Measurements from ENCODE around the gene FGF14. TPM values are rescaled to one million over a fixed set of nuclear protein-coding genes. Genes with fewer than 3 reads are reported as not detected.

The FGF14 gene
- total and polyA plus RNA-seq, 4 experiments from 2014 or later: 0.33 to 0.55 (median 0.35) TPM; not detected in 1

DNA sequence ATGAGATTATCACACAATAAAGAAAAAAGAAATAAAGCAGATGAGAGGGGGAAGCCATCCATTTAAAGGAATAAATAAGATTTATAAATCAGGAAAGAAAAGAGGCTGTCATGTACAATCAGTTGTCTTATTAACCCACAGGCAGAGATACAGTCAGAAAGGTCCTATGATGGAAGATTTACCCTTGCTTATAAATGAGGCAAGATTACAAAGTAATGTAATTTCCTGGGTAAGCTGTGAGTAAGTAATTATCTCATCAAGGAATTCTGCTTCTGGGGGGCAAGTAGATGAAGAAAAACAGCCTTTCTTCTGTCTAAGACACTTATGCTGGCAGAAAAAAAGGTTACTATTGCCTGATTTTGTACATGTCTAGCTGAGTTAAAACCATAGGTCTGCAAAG lies 146.4 kb downstream of the FGF14 start:
- no peak overlapping the region for H3K27ac Mint-ChIP-seq
- Histone ChIP-seq H3K4me1 (ENCODE audit: insufficient read depth, low read length) (no peaks in the 10 kb centered on the region), H3K4me3 (ENCODE audit: low read length in 2 of 2) (no peak overlapping the region), H3K9me3 (ENCODE audit: control insufficient read depth in 1 of 2, low read length in 2 of 2) (no peaks in the 10 kb centered on the region), H3K27me3 (ENCODE audit: insufficient read depth, low read length) (no peaks in the 10 kb centered on the region), H3K36me3 (ENCODE audit: insufficient read depth, low read length) (no peaks in the 10 kb centered on the region), H3K27ac (ENCODE audit: low read depth, low read length) (no peak overlapping the region)
- no peaks in the 10 kb centered on the region for H3K4me1 Mint-ChIP-seq
- H3K9me3 Mint-ChIP-seq: peaks cover 0 to 9% (median under 1%) of the 10 kb centered on the region in 8 donors
- no peaks in the 10 kb centered on the region for H3K27me3 Mint-ChIP-seq
- no peak for DNase-seq
- H3K36me3 Mint-ChIP-seq: no peaks in the 10 kb centered on the region
- intact Hi-C loops (cut with micrococcal nuclease): no loop called here
- no peak overlapping the region for H3K4me3 Mint-ChIP-seq
- POLR2A ChIA-PET (ENCODE audit: partially characterized antibody): no interaction called here
- CTCF ChIA-PET (ENCODE audit: partially characterized antibody): no interaction called here

DNA sequence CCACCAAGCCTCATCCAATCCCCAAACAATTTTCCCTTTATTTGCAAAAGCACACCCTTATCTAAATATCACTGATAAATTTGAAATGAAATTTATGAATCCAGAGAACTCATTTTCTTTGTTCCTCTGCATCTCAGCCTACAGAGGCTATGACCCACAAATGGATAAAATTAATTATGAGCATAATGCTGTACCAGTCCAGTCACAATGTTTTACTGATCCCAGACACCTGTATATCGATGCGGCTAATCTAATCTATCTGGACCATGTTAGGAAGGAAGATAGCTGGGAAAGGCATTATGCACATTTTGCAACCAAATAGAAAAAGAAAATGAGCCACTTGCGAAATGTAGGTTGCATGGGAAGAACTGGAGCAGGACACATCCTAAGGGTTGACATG lies 150.0 kb downstream of the FGF14 start:
- Mint-ChIP-seq H3K4me3 (no peak overlapping the region), H3K36me3 (no peaks in the 10 kb centered on the region), H3K27ac (peak overlapping the region in 1 of 7 donors; percentile 37), H3K9me3 (peaks cover 0 to 6% (median 0%) of the 10 kb centered on the region in 8 donors), H3K4me1 (no peaks in the 10 kb centered on the region), H3K27me3 (no peaks in the 10 kb centered on the region)
- ChIA-PET CTCF (ENCODE audit: partially characterized antibody) (no interaction called here), POLR2A (ENCODE audit: partially characterized antibody) (no interaction called here)
- no peaks in the 10 kb centered on the region for H3K4me1 ChIP-seq (ENCODE audit: insufficient read depth, low read length)
- H3K9me3 ChIP-seq (ENCODE audit: control insufficient read depth in 1 of 2, low read length in 2 of 2): no peaks in the 10 kb centered on the region
- H3K4me3 ChIP-seq (ENCODE audit: low read length in 2 of 2): no peak overlapping the region
- H3K27ac ChIP-seq (ENCODE audit: low read depth, low read length): no peak overlapping the region
- intact Hi-C loops (cut with micrococcal nuclease): no loop called here
- no peaks in the 10 kb centered on the region for H3K36me3 ChIP-seq (ENCODE audit: insufficient read depth, low read length)
- no peak for DNase-seq
- no peaks in the 10 kb centered on the region for H3K27me3 ChIP-seq (ENCODE audit: insufficient read depth, low read length)

DNA sequence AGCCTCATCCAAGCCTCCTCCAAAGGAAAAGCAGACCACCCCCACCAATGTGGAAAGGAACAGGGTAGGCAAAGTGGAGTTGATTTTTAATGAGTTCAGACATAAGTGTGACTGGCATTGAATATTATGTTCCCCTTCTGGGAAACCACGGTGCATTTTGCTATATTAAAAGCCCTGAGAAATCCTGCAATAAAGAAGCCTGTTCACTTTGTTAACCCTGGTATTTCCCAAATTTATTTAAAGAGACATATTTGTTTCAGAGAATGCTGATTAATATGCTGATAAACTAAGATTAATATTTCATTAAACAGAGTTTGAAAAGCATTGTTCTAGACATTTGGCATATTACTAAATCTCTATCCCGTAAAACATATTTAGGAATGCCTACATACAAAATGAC lies 151.4 kb downstream of the FGF14 start:
- H3K27me3 ChIP-seq (ENCODE audit: insufficient read depth, low read length): no peaks in the 10 kb centered on the region
- no peak overlapping the region for H3K27ac ChIP-seq (ENCODE audit: low read depth, low read length)
- H3K4me1 ChIP-seq (ENCODE audit: insufficient read depth, low read length): no peaks in the 10 kb centered on the region
- Mint-ChIP-seq H3K4me1 (no peaks in the 10 kb centered on the region), H3K27ac (no peak overlapping the region), H3K36me3 (no peaks in the 10 kb centered on the region), H3K9me3 (peaks cover 0 to 6% (median 0%) of the 10 kb centered on the region in 8 donors), H3K4me3 (no peak overlapping the region), H3K27me3 (no peaks in the 10 kb centered on the region)
- ChIA-PET CTCF (ENCODE audit: partially characterized antibody) (no interaction called here), POLR2A (ENCODE audit: partially characterized antibody) (no interaction called here)
- intact Hi-C loops (cut with micrococcal nuclease): no loop called here
- H3K36me3 ChIP-seq (ENCODE audit: insufficient read depth, low read length): no peaks in the 10 kb centered on the region
- no peaks in the 10 kb centered on the region for H3K9me3 ChIP-seq (ENCODE audit: control insufficient read depth in 1 of 2, low read length in 2 of 2)
- DNase-seq: no peak
- no peak overlapping the region for H3K4me3 ChIP-seq (ENCODE audit: low read length in 2 of 2)

DNA sequence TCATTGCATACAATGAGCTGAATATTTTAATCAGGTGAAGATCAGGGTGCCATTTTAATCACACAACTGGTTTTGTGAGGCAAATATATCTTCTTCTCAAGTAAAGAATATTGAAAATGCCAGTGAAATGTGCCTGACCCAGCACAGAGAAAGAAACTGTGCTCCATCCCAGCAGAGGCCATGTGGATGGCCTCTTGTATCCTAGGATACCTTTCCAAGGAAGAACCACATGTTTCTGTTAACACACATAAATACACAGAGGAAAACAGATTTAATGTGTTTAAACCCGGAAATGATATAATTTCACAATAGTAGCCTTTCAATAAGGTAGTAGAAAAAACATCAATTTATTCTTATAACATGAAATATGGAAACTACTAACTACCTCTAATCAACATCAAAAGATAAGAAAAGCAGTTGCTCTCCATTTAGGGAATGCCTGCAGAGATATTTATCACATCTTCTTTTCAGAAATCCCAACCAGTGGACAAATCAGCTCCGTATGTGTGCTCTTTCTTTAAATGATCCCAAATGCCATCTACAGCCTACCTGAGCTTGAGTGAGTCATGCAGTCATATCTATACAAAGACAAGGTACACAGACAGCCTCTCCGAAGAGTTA lies 157.1 kb downstream of the FGF14 start:
- intact Hi-C loops (cut with micrococcal nuclease): no loop called here
- CTCF ChIA-PET (ENCODE audit: partially characterized antibody): no interaction called here

DNA sequence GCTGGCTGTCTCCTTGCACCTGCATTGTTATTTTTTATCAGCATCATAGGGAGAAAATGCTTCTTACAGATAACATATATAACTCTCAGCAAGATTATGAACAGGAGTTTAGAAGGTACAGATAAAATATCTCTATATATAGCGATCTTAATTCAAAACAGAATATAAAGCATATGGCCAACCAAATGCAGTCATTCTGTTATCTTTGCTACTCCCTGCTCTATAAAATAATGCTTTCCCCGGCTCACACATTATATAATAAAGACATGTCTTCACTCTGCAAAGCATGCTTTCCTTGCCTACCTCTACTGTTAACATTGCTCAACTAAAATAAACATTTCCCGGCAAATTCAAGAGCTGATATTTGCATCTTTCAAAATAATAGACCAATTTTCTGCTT lies 161.7 kb downstream of the FGF14 start:
- no peak overlapping the region for H3K27ac Mint-ChIP-seq
- H3K4me3 Mint-ChIP-seq: no peak overlapping the region
- no peaks in the 10 kb centered on the region for H3K36me3 ChIP-seq (ENCODE audit: insufficient read depth, low read length)
- H3K4me1 Mint-ChIP-seq: no peaks in the 10 kb centered on the region
- intact Hi-C loops (cut with micrococcal nuclease): no loop called here
- no peaks in the 10 kb centered on the region for H3K9me3 ChIP-seq (ENCODE audit: control insufficient read depth in 1 of 2, low read length in 2 of 2)
- no peak overlapping the region for H3K4me3 ChIP-seq (ENCODE audit: low read length in 2 of 2)
- no peaks in the 10 kb centered on the region for H3K36me3 Mint-ChIP-seq
- no peak overlapping the region for H3K27ac ChIP-seq (ENCODE audit: low read depth, low read length)
- H3K27me3 ChIP-seq (ENCODE audit: insufficient read depth, low read length): no peaks in the 10 kb centered on the region
- H3K9me3 Mint-ChIP-seq: peaks cover 0 to 3% (median 0%) of the 10 kb centered on the region in 8 donors
- no peak for DNase-seq
- ChIA-PET CTCF (ENCODE audit: partially characterized antibody) (no interaction called here), POLR2A (ENCODE audit: partially characterized antibody) (no interaction called here)
- H3K27me3 Mint-ChIP-seq: peaks cover 1 to 5% of the 10 kb centered on the region in 2 donors
- no peaks in the 10 kb centered on the region for H3K4me1 ChIP-seq (ENCODE audit: insufficient read depth, low read length)

More for the DNA sequence above, 157.1 kb downstream of the FGF14 start:
- Histone ChIP-seq H3K4me1 (ENCODE audit: insufficient read depth, low read length) (no peaks in the 10 kb centered on the region), H3K4me3 (ENCODE audit: low read length in 2 of 2) (no peak overlapping the region), H3K27me3 (ENCODE audit: insufficient read depth, low read length) (no peaks in the 10 kb centered on the region), H3K9me3 (ENCODE audit: control insufficient read depth in 1 of 2, low read length in 2 of 2) (no peaks in the 10 kb centered on the region), H3K36me3 (ENCODE audit: insufficient read depth, low read length) (no peaks in the 10 kb centered on the region), H3K27ac (ENCODE audit: low read depth, low read length) (no peak overlapping the region)
- Mint-ChIP-seq H3K9me3 (peaks cover 0 to 5% (median 0%) of the 10 kb centered on the region in 8 donors), H3K36me3 (no peaks in the 10 kb centered on the region), H3K27ac (no peak overlapping the region), H3K4me1 (no peaks in the 10 kb centered on the region), H3K4me3 (no peak overlapping the region), H3K27me3 (no peaks in the 10 kb centered on the region)
- POLR2A ChIA-PET (ENCODE audit: partially characterized antibody): no interaction called here
- no peak for DNase-seq

DNA sequence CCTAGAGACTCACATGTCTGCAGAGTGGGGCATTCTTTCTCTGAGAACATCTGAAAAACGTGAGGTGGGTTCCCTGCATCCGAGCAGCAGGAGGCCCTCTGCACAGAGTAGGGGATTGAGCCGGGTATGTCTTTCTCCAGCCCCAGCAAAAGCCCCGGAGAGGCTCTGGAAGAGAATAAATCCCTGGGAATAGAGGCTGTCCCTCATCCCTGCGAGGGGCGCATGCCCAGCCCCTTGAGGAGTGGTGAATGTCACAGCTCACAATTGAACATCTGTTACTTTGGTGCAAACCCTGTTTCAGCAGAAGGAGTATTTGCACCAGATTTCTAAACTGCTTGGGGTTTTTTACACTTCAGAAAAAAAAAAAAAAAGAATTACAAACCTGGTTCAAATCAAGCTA lies 164.6 kb downstream of the FGF14 start:
- Histone ChIP-seq H3K4me1 (ENCODE audit: insufficient read depth, low read length) (no peaks in the 10 kb centered on the region), H3K27ac (ENCODE audit: low read depth, low read length) (no peak overlapping the region), H3K36me3 (ENCODE audit: insufficient read depth, low read length) (no peaks in the 10 kb centered on the region), H3K27me3 (ENCODE audit: insufficient read depth, low read length) (no peaks in the 10 kb centered on the region), H3K4me3 (ENCODE audit: low read length in 2 of 2) (no peak overlapping the region), H3K9me3 (ENCODE audit: control insufficient read depth in 1 of 2, low read length in 2 of 2) (no peaks in the 10 kb centered on the region)
- ChIA-PET CTCF (ENCODE audit: partially characterized antibody) (no interaction called here), POLR2A (ENCODE audit: partially characterized antibody) (no interaction called here)
- no peaks in the 10 kb centered on the region for H3K36me3 Mint-ChIP-seq
- no peak overlapping the region for H3K27ac Mint-ChIP-seq
- DNase-seq: no peak
- H3K4me3 Mint-ChIP-seq: no peak overlapping the region
- H3K9me3 Mint-ChIP-seq: no peaks in the 10 kb centered on the region
- H3K27me3 Mint-ChIP-seq: peaks cover 5 to 8% of the 10 kb centered on the region in 2 donors
- H3K4me1 Mint-ChIP-seq: no peaks in the 10 kb centered on the region
- intact Hi-C loops (cut with micrococcal nuclease): no loop called here

DNA sequence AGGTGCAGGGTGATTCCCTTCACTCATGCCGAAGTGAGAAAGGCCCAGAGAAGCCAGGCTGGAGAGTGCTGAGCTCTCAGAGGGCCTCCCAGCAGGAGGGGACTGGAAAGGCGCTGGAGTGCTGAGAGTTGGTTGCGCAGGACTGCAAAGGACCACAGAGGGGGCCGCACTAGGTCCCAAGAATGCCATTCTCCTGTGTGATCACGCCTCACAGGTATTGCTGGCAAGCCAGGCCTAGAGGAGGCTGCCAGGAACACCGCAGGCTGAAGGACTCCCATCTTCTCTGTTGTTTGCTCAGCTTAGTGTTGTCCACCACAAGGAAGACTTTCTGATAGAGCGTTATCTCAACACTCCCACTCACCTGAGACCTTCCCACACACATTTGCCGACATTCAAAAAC lies 165.0 kb downstream of the FGF14 start:
- Histone ChIP-seq H3K9me3 (ENCODE audit: control insufficient read depth in 1 of 2, low read length in 2 of 2) (no peaks in the 10 kb centered on the region), H3K27ac (ENCODE audit: low read depth, low read length) (no peak overlapping the region), H3K36me3 (ENCODE audit: insufficient read depth, low read length) (no peaks in the 10 kb centered on the region), H3K4me1 (ENCODE audit: insufficient read depth, low read length) (no peaks in the 10 kb centered on the region), H3K4me3 (ENCODE audit: low read length in 2 of 2) (no peak overlapping the region), H3K27me3 (ENCODE audit: insufficient read depth, low read length) (no peaks in the 10 kb centered on the region)
- POLR2A ChIA-PET (ENCODE audit: partially characterized antibody): no interaction called here
- H3K27ac Mint-ChIP-seq: no peak overlapping the region
- H3K4me3 Mint-ChIP-seq: no peak overlapping the region
- DNase-seq: no peak
- peaks cover 5 to 8% of the 10 kb centered on the region in 2 donors for H3K27me3 Mint-ChIP-seq
- CTCF ChIA-PET (ENCODE audit: partially characterized antibody): no interaction called here
- H3K36me3 Mint-ChIP-seq: no peaks in the 10 kb centered on the region
- intact Hi-C loops (cut with micrococcal nuclease): no loop called here
- H3K9me3 Mint-ChIP-seq: no peaks in the 10 kb centered on the region
- no peaks in the 10 kb centered on the region for H3K4me1 Mint-ChIP-seq

DNA sequence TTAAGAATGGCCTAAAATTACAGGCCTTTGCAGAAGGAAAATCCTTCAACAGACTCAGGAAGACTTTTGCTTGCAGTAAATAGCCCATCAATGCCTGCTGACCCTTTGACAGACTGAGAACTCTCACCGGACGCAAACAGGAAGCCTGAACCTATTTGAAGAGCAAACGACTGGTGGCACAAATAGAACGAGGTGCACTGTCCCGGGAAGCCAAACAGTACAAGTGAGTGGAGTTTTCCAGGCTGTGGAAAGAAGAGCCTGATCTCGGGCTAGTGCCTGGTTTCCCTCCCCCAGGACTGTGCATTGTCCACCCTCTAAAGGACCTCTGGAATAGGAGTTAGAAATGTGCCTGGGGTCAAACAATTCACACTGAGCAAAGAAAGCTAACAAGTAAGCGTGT lies 165.5 kb downstream of the FGF14 start:
- Histone ChIP-seq H3K4me1 (ENCODE audit: insufficient read depth, low read length) (no peaks in the 10 kb centered on the region), H3K36me3 (ENCODE audit: insufficient read depth, low read length) (no peaks in the 10 kb centered on the region), H3K27ac (ENCODE audit: low read depth, low read length) (no peak overlapping the region), H3K27me3 (ENCODE audit: insufficient read depth, low read length) (peaks cover 4% of the 10 kb centered on the region), H3K9me3 (ENCODE audit: control insufficient read depth in 1 of 2, low read length in 2 of 2) (no peaks in the 10 kb centered on the region), H3K4me3 (ENCODE audit: low read length in 2 of 2) (no peak overlapping the region)
- Mint-ChIP-seq H3K27ac (no peak overlapping the region), H3K4me1 (no peaks in the 10 kb centered on the region), H3K27me3 (peaks cover 5 to 8% of the 10 kb centered on the region in 2 donors), H3K4me3 (no peak overlapping the region), H3K36me3 (no peaks in the 10 kb centered on the region), H3K9me3 (no peaks in the 10 kb centered on the region)
- intact Hi-C loops (cut with micrococcal nuclease): no loop called here
- DNase-seq: no peak
- ChIA-PET CTCF (ENCODE audit: partially characterized antibody) (no interaction called here), POLR2A (ENCODE audit: partially characterized antibody) (no interaction called here)

Data from CD4-positive, alpha-beta memory T cell (primary cell).